ENCODE data around the gene STEAP3.

STEAP3 gene

GRCh38 chr2:119227346-119227745 lies 3.7 kb downstream of the STEAP3 start:
- no peaks in the 10 kb centered on the region for H3K9me2 ChIP-seq (replicated peaks; ENCODE audit: insufficient read depth, low read length)
- H4K20me1 ChIP-seq (ENCODE audit: insufficient read depth, low read length), result no peaks in the 10 kb centered on the region
- H3K4me2 ChIP-seq (ENCODE audit: low read depth, low read length), result no peak overlapping the region
- H3F3A ChIP-seq (ENCODE audit: insufficient read depth, low read length), result no peaks in the 10 kb centered on the region
- H2AFZ ChIP-seq (ENCODE audit: low read length), result no peak overlapping the region
- H3K9ac ChIP-seq (ENCODE audit: low read length), result no peak overlapping the region
- H3K27me3 ChIP-seq (replicated peaks; ENCODE audit: insufficient read depth, low read length), result no peaks in the 10 kb centered on the region
- no peak overlapping the region for H3K4me3 ChIP-seq (ENCODE audit: low read length)
- no peak for DNase-seq
- H3K9me3 ChIP-seq (replicated peaks; ENCODE audit: insufficient read depth, low read length), result no peaks in the 10 kb centered on the region
- TF ChIP-seq EZH2phosphoT487 (IDR thresholded peaks at IDR 0.05; ENCODE audit: low read length) (no peak), EZH2 (optimal IDR thresholded peaks at IDR 0.05; ENCODE audit: low read depth, low read length) (no peak)
- TF ChIP-seq, protein P1, sequence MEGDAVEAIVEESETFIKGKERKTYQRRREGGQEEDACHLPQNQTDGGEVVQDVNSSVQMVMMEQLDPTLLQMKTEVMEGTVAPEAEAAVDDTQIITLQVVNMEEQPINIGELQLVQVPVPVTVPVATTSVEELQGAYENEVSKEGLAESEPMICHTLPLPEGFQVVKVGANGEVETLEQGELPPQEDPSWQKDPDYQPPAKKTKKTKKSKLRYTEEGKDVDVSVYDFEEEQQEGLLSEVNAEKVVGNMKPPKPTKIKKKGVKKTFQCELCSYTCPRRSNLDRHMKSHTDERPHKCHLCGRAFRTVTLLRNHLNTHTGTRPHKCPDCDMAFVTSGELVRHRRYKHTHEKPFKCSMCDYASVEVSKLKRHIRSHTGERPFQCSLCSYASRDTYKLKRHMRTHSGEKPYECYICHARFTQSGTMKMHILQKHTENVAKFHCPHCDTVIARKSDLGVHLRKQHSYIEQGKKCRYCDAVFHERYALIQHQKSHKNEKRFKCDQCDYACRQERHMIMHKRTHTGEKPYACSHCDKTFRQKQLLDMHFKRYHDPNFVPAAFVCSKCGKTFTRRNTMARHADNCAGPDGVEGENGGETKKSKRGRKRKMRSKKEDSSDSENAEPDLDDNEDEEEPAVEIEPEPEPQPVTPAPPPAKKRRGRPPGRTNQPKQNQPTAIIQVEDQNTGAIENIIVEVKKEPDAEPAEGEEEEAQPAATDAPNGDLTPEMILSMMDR (IDR thresholded peaks at IDR 0.05; ENCODE audit: low read length), result no peak
- no peaks in the 10 kb centered on the region for H3K36me3 ChIP-seq (replicated peaks; ENCODE audit: insufficient read depth, low read length)
- no peak overlapping the region for H3K27ac ChIP-seq (ENCODE audit: low read length)
- no peaks in the 10 kb centered on the region for H3K79me2 ChIP-seq (ENCODE audit: low read length)
- no peaks in the 10 kb centered on the region for H3K4me1 ChIP-seq (ENCODE audit: low read length)

- no peak overlapping the region for H3K4me3 ChIP-seq (ENCODE audit: low read length)
- H3K4me1 ChIP-seq (ENCODE audit: low read length), result no peaks in the 10 kb centered on the region
- no peaks in the 10 kb centered on the region for H3K36me3 ChIP-seq (replicated peaks; ENCODE audit: insufficient read depth, low read length)
- H3K9me3 ChIP-seq (replicated peaks; ENCODE audit: insufficient read depth, low read length), result no peaks in the 10 kb centered on the region
- no peaks in the 10 kb centered on the region for H3F3A ChIP-seq (ENCODE audit: insufficient read depth, low read length)
- TF ChIP-seq EZH2phosphoT487 (IDR thresholded peaks at IDR 0.05; ENCODE audit: low read length), result no peak
- TF ChIP-seq, protein P1 (IDR thresholded peaks at IDR 0.05; ENCODE audit: low read length), result no peak
- TF ChIP-seq EZH2 (optimal IDR thresholded peaks at IDR 0.05; ENCODE audit: low read depth, low read length), result no peak
- no peak overlapping the region for H3K27ac ChIP-seq (ENCODE audit: low read length)
- no peaks in the 10 kb centered on the region for H4K20me1 ChIP-seq (ENCODE audit: insufficient read depth, low read length)
- H3K27me3 ChIP-seq (replicated peaks; ENCODE audit: insufficient read depth, low read length), result no peaks in the 10 kb centered on the region
- H3K4me2 ChIP-seq (ENCODE audit: low read depth, low read length), result no peak overlapping the region
- no peak overlapping the region for H2AFZ ChIP-seq (ENCODE audit: low read length)
- H3K9ac ChIP-seq (ENCODE audit: low read length), result no peak overlapping the region
- no peaks in the 10 kb centered on the region for H3K9me2 ChIP-seq (replicated peaks; ENCODE audit: insufficient read depth, low read length)
- H3K79me2 ChIP-seq (ENCODE audit: low read length), result no peaks in the 10 kb centered on the region
- DNase-seq, result no peak
These were observed 4.5 kb downstream of the STEAP3 start for GRCh38 chr2:119228136-119228535.

DNA sequence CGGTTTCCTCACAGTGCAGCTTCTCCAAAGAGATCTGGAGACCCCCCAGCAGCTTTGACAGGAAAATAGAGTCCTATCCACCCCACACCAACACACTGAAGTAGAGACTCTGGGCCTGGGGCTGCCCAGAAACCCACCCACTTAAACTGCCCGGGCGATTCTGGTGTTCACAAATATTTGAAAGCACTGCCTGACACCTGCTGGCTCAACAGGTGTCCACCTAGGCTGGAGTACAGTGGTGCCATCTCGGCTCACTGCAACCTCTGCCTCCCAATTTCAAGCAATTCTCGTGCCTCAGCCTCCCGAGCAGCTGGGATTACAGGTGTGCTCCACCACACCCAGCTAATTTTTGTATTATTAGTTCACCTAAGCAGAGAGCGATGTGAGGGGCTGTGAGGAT lies 5.3 kb downstream of the STEAP3 start:
- H3K79me2 ChIP-seq (ENCODE audit: low read length), result no peaks in the 10 kb centered on the region
- H3K9me2 ChIP-seq (replicated peaks; ENCODE audit: insufficient read depth, low read length), result no peaks in the 10 kb centered on the region
- H3K4me3 ChIP-seq (ENCODE audit: low read length), result no peak overlapping the region
- no peaks in the 10 kb centered on the region for H3K27me3 ChIP-seq (replicated peaks; ENCODE audit: insufficient read depth, low read length)
- H3K27ac ChIP-seq (ENCODE audit: low read length), result no peak overlapping the region
- H3K4me1 ChIP-seq (ENCODE audit: low read length), result no peaks in the 10 kb centered on the region
- H3K36me3 ChIP-seq (replicated peaks; ENCODE audit: insufficient read depth, low read length), result no peaks in the 10 kb centered on the region
- no peak for DNase-seq
- H3K4me2 ChIP-seq (ENCODE audit: low read depth, low read length), result no peak overlapping the region
- H2AFZ ChIP-seq (ENCODE audit: low read length), result no peak overlapping the region
- no peaks in the 10 kb centered on the region for H4K20me1 ChIP-seq (ENCODE audit: insufficient read depth, low read length)
- no peaks in the 10 kb centered on the region for H3F3A ChIP-seq (ENCODE audit: insufficient read depth, low read length)
- no peak for TF ChIP-seq EZH2 (optimal IDR thresholded peaks at IDR 0.05; ENCODE audit: low read depth, low read length)
- no peak for TF ChIP-seq EZH2phosphoT487 (IDR thresholded peaks at IDR 0.05; ENCODE audit: low read length)
- TF ChIP-seq, protein P1 (IDR thresholded peaks at IDR 0.05; ENCODE audit: low read length), result no peak
- no peaks in the 10 kb centered on the region for H3K9me3 ChIP-seq (replicated peaks; ENCODE audit: insufficient read depth, low read length)
- no peak overlapping the region for H3K9ac ChIP-seq (ENCODE audit: low read length)
